IMR-90 (cell line): ENCODE measurements around the gene AIFM2.

Experiments
- BHLHE40 ChIP-seq: fragments of 150-350 bp; IDR thresholded peaks from 2 replicates; pipeline ENCODE4 v1.6.1; 2016; ENCODE audit warnings: mild to moderate bottlenecking, low read depth, low read length
- CTCF ChIP-seq: conservative IDR thresholded peaks from 2 replicates; pipeline ENCODE4 v1.5.1; 2012; ENCODE audit warnings: mild to moderate bottlenecking, low read depth, low read length, improper control_type of control experiment
- MAZ ChIP-seq: IDR thresholded peaks from 2 replicates; pipeline ENCODE4 v1.6.1; 2012; ENCODE audit warnings: low read depth, mild to moderate bottlenecking, low read length, improper control_type of control experiment, moderate library complexity, borderline replicate concordance
- POLR2A ChIP-seq: IDR thresholded peaks from 2 replicates; pipeline ENCODE4 v1.6.1; 2012; ENCODE audit warnings: mild to moderate bottlenecking, low read depth, low read length
- TF ChIP-seq, protein P1 (sequence below): fragments of 150-350 bp; IDR thresholded peaks from 2 replicates; pipeline ENCODE4 v1.6.1; 2017; ENCODE audit warnings: mild to moderate bottlenecking, antibody characterized with exemption, low read length, low read depth

DNA sequence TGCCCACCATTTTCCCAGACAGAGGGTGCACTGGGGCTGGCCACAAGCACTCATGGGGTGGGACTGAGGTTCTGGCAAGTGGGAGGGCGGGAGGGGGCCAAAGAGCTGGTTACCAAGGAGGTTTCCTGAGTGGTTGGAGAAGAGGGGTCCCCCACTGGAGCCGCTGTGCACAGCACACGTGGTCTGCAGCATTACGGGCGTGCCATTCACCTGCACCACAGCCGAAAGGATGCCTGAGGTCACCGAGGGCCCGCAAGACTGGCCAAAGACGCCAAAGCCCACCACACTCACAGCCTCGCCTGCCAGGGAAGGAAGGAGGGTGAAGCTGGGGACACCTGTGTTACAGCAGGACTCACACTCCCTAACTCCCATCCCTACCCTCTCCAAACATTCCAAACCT lies 9.9 kb upstream of the AIFM2 start:
- TF ChIP-seq CTCF: no peak
- TF ChIP-seq, protein P1, sequence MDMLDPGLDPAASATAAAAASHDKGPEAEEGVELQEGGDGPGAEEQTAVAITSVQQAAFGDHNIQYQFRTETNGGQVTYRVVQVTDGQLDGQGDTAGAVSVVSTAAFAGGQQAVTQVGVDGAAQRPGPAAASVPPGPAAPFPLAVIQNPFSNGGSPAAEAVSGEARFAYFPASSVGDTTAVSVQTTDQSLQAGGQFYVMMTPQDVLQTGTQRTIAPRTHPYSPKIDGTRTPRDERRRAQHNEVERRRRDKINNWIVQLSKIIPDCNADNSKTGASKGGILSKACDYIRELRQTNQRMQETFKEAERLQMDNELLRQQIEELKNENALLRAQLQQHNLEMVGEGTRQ: no peak
- no peak for TF ChIP-seq POLR2A
- no peak for TF ChIP-seq MAZ
- no peak for TF ChIP-seq BHLHE40
